ENCODE data around the gene UBE2G2.

UBE2G2 gene, protein sequence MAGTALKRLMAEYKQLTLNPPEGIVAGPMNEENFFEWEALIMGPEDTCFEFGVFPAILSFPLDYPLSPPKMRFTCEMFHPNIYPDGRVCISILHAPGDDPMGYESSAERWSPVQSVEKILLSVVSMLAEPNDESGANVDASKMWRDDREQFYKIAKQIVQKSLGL

DNA sequence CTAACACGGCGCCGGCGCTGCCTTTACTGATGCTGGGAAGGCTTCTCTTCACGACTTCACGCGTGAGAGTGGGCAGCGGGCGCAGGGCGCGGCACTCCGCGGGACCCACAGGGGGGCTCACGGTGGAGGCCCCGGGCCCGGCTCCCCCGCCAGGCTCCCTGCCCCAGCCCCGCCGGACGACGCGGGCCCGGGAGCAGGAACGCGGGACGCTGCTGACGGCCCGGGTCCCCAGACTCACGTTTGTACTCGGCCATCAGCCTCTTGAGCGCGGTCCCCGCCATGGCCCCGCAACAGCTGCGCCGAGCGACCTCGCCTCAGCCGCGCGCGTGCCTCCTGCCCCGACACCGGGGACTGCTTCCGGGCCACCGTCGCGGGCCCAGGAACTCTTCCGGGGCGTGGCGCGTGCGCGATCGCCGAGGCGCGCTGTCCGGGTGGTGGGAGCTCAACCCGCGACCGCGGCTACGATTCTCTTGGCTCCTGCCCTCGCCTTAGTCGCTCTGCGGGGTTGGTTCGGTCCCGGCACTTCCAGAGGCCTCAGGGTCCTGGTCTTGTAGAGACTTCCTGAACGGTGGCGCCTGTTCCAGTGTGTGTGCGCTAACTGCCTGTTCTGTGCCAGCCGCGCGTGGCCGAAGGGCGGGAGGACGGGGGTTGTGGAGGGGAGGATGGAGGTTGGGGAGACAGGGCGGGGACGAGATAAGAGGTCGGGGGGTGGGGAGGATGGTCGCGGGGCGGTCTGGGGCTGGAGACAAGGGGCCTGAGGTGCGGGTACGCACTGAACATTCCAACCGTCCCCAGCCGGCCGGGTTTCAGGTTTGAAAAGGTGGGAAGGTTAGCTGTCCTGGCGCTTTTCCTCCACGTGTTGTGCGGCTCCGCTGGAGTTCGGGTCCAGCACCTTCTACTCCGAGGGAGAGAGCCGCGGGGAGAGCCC lies at the start of gene UBE2G2:
UBE2G2 (minus strand) TSS at position 353 of the 928 bp plus-strand sequence; CDS start at position 281, 72 bp downstream.
- peak; percentile 72 for DNase-seq

DNA sequence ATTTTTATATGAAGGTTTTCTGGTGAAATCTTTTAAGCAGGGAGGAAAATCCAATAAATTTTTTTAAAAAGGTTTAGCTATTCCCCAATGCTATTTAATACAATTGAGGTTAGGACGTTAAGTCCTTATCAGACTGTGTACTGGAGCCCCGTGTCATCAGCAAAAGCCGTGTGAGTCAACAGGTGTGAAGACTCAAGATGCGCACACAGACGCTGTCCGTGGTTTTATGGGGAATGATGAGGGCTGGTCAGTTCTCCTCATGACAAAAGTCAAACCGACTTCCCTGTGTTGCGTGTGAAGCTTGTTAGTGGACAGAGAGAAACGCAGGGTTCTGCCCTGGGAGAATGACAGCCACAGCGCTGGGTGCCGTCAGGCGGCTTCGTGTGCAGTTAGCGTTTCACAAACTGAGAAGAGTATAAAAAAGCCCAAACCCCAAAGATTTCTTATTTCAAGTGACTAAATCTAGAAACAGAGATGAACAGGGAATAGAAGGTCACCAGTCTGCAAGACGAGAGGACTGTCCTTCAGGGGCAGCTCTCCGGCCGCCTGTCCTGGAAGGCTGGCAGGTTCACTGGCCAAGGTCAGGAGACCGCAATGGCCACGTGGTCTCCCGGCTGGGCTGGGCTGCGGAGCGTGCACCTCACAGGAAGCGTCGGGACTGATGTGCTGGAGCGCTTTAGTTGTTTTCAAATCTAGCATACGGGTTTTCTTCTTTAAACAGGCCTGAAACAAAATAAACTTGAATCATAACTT lies 49.5 kb upstream of the UBE2G2 start:
- DNase-seq, result no peak

DNA sequence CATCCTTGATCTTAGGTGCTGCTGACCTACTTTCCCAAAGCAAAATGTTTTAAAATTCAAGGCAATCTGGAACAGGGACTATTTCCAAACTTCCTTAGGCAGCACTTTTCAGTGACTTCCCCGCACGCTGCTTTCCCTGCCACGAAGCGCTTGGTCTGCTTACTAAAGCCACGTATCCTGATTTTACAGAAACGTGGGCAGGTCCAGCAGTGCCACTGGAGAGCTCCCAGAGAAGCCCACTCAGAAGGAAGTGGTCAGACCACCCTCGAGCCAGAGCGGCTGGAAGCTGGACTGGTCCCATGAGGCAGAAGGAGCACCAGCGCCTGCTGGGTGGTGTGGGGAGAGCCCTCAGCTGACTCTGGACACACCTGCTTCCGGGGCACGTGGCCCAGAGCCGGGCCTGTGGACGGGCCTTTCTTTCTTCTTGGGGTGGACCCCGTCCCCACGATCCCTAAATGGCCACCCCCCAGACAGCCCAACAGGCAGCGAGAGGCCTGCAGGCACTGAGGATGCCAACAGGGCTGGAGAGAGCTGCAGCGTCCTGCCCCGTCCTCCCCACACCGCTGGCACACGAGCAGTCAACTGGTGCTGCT lies 48.7 kb upstream of the UBE2G2 start:
- DNase-seq, result no peak

DNA sequence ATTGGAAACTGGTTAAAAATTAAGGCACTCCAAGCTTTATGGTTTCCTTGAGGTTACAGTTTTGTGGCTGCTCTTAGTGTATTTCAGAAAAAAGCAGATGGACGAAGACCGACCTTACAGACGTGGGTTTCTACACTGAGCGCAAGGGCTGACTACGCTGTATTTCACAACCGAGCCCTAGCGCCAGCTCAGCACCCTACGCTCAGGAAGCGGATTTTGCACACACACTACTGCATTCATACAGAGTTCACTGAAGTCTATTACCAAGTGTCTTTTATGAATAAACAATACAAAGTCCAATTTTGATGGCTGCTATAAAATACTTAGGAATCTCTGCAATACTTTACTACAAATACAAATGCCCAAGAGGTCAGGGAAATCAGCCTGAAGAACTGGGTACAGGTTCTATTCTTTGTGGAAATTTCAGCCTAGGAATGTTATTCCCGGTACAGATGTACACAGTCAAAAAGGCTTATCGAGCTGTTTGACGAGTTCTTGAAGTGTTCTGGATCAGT lies 48.1 kb upstream of the UBE2G2 start:
- no peak for DNase-seq

DNA sequence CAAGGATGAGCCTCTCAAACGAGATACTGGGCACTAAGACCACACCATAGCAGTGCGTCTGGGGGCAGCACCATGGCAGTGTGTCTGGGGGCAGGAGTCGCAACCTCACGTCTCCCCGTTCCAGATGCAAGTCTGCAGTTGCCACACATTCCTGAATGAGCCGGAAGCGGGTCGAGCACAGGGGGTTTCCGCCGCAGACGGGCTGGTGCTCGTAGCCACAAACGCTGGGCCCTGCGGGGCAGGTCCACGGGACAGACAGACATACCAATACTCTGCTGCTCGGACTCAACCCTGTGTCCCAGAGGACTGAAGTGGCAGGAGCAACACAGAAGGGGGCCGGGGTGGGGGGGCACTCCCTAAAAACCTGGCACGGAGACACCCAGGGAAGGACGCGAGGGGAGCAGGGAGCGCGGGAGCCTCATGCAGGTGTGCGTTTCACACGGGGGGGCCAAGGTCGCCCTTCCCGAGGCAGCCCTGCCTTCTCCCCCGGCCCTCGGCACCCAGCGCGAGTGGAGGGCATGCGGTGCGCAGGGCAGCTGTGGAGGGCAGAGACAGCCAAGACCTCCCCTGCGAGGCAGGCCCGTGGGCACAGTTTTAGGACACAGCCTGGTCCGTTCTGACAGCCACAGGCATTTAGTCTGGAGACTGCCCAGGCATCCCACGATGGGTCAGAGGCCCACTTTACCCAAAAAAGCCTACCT lies 47.4 kb upstream of the UBE2G2 start:
- DNase-seq, result no peak

DNA sequence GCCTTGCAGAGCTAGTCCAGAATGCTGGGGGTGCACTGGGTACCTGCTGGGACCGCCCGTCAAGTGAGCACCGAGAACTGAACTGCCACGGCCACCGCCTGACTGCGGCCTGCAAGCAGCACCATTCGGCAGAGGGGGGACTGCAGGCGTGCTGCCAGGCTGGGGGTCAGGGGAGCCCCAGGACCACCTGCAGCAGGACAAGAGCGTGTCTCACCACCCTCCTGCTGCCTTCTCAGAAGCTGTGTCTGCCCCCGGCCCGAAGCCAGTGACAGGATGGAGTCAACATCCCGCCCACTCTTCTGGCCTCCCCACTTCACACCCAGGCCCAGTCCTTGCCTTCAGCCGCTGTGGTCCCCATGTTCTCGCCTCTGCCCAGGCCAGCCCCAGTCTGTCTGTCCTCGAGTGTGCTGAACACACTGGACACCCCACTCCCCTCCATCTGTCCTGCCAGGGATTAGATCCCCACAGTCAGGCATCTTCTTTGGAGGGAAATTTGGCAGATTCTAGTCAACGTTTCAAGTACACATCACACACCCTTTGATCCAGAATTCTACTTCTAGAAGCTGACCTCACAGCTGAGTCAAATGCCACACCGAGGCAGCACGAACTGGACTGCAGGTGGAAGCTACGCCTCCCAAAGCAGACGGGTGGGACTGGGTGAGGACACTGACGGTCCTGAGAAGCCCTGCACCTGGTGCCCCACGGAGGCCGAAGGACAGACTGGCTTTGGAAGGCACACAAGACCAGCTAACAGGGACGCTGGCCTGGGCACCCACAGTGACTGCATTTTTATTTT lies 45.8 kb upstream of the UBE2G2 start:
- no peak for DNase-seq

DNA sequence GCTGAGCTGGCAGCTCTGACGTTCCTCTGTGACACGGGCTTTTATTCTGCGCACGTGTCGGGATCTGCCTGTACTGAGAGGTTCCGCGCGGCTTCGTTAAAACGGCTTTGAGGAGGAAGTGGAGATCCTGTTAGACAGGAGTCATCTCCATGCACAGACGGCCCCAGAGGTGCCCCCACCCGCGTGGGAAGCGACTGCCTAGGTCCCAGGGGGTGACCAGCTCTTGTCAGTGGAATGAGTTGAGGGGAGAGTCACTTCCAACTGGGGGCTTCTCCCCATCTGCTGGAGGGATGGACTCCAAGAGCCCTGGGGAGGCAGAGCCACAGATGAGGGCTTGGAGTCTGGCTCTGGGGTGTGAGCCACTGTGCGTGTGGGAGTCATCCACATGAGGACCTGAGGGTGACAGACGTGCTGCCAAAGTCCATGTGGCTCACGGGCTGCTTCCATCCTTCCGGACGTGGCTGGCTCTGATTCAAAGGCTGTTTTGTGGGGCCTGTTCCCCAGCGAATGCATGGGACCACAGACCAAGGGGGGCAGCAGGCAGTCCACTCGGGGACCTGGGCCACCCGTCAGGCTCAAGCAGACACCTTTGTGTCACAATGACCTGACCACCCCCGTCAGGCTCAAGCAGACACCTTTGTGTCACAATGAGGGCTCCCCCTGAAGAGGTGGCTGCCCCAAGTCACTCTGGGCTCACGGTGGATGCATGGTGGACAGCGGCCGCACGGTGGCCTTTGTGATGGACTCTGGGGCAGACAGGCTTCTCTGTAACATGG lies 45.1 kb upstream of the UBE2G2 start:
- DNase-seq, result no peak

DNA sequence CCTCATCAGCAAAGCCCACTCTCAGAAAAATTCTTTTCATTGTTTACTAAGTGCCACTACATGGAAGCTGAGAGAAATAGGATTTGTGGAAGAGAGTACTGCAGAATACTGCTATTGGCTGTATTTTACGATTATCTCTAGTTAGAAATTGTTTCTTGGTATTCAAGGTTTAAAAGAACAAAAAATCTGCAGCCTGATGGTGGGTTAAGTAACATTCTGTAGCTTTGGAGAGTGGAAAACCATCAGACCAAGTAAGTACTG lies 44.5 kb upstream of the UBE2G2 start:
- no peak for DNase-seq

DNA sequence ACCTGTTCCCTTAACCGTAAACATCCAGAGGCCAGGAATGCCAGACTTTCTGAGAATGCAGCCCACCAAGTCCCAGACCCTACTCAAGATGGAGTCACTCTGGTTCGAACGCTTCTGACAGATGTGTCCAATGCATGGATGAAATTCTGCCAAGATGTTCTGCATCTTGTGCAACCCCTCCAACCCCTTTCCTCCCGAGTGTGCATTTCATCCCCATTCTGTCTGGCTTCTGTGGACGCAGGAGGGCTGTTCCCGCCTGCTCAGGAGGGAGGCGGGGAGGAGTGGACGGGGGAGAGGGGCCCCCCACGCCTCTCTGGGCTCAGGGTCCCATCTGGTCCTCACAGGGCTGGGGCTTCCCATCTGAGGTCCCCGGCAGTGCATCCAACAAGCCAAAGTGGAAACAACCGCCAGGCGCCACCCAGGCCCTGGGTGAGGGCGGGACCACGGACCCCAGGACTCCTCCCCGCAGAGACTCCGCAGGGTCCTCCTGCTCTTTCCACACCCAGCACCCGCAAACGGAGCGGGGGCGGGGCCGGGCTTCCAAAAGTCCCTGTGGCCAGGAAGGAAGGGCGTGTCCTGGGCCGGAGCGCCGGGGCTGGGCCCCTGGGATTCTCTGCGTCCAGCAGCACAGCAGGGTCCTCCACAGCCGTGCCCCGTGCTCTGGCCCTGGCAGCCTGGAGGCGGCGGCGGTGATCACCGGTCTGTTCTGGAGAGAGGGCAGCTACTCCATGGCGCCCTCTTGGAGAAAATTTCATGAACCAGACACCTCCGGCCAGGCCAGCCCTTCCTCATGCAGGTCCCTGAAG lies 44.0 kb upstream of the UBE2G2 start:
- no peak for DNase-seq

DNA sequence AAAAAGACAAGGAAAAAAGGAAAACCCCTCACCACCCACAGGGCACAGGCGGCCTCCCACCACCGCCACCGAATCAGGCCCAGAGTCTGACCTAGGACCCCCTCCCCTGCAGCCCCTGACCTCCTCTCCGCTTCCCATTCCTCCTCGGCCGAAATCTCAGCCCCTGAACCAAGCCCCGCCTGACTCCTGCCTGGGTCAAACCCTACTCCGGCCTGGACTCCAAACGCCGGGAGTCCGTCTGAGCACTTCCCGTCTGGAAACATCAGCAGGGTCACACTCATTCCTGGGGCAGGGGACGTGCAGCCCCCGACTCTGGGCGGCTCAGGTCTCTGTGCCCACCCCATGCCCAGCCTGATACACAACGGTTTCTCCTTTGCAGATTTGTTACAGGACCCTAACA lies 42.6 kb upstream of the UBE2G2 start:
- DNase-seq, result no peak

DNA sequence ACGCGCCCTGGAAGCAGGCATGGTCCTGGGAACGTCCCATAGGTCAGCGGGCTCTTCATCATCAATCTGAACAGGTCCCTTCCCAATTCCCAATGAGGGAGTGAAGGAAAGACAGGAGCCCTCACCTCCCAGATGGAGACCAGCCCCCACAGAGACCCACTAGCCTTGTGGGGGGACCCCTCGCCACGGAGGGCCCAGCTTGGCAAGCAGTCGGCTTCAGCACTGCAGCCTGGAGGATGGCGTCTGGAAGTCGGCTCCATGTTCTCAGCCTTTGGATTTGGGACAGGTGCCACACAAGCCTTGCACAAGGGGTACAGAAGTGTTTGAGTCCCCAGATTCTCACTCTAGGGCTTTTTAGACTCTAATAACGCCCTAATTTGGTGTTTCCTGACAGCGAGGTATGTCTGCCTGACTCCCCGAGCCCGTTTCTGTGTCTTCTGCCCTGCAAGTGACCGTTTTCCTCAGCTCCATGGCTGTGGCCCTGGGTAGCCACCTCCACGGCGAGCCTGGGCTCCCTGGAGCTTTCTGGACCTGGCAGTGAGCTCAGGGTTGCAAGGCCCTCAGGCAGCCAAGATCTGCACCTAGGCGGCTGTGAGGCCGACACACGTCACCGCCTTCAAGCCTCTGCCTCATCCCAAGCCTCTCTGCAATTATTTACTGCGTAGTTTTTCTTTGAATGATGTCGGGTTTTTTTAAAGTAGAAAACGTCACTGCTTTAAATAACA lies 41.3 kb upstream of the UBE2G2 start:
- no peak for DNase-seq

DNA sequence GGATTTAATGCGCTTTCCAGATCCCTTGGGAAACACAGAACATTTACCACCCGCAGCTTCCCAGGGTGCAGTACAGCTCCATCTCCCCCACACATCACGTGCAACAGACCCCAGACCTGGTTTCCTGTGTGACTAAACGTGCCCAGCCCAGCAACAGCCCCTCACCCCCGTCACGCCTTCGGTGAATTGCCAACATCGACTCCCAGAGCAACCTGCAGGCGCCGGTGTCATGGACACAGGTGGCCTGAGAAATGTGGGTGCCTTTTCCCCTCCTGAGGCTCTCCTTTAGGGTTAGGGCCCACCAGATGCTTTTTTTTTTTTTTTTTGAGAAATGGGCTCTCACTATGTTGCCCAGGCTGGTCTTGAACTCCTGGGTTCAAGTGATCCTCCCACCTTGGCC lies 40.5 kb upstream of the UBE2G2 start:
- DNase-seq, result no peak

DNA sequence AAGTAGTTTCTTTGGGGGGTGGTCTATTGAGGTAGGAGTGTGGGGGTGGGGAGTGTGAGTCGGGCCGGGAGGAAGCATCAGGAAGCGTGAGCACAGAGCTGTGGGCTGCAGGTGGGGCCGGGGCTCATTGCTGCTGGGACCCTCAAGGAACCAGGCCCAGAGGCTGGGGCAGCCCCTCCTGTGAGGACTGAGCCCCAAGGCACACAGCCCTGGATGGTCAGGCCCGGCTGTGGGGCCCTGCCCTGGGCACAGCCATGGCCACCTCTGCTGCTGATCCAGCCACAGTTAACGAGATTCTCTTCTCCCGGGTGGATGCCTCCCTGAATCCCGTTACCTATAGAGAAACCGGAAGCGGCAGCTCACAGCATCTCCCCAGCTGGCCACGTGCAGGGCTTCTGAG lies 39.2 kb upstream of the UBE2G2 start:
- no peak for DNase-seq

DNA sequence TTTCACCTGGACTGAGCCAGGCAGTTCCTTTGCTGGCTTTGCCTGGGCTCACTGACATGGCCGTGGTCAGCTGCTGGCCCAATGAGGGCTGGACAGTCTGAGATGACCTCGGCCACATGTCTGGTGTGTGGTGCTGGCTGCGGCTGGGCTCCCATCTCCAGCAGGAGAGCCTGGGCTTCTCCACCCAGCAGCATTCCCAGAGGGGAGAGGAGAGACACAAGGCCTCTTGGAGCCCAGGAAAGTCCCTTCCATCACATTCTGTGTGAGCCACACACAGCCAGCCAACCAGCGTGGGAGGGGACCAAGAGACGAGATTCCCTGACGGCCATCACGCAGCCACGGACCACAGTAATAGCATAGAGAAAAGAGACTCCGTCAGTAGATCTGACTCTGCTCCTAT lies 37.3 kb upstream of the UBE2G2 start:
- no peak for DNase-seq

DNA sequence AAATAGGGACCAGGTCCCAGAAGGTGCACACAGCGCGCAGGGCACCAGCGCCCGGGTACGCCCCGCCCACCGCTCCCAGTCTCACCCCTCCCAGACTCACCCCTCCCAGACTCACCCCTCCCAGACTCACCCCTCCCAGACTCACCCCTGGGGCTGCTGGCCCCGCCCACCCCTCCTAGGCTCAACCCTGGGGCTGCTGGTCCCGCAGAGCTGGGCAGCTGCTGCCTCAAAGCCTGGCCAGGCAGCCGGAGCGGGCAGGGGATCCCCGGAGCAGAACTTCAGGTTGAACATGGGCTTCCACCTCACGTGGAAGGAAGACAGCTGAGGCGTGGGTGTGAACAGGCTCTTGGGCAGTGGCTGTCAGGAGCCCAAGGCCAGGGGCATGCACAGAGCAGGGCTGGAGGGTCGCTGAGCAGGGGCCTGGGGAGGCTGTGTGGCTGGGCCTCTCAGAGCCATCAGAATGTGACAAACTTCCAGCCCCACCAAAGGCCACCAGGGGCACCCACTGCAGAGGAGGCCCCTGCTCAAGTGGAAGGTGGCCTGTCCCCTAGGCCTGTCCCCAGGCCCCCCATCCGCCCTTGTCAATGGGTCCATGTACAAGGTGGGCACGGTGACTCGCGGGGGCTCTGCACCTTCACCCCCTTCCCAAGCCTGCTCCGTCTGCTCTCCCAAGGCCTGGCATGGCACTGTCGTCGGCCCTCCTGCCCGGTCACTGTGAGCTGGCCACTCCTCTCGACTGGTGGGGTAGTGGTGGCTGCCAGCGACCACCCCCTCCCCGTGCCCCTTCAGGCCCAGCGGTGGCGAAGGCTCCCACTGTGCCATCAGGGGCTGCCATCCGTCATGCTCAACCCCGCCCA lies 36.6 kb upstream of the UBE2G2 start:
- no peak for DNase-seq

DNA sequence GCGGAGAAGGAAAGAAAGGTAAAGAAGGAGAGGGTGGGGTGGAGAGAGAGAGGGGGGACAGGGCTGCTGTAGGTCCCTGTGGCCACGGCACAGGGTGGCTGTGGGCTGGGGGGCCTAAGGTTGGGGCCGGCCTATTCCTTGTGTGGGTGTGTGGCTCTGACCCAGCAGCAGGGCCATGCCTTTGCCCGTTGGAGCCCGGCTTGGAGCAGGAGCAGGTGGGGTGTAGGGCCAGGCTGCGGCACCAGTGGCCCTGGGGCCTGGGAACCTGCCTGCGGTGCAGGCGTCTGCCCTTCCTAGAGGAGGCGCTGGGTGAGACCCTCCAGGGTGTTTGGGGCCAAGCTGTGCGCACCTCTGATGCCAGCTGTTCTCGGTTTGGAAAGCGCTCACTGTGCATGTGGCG lies 35.9 kb upstream of the UBE2G2 start:
- DNase-seq, result no peak

DNA sequence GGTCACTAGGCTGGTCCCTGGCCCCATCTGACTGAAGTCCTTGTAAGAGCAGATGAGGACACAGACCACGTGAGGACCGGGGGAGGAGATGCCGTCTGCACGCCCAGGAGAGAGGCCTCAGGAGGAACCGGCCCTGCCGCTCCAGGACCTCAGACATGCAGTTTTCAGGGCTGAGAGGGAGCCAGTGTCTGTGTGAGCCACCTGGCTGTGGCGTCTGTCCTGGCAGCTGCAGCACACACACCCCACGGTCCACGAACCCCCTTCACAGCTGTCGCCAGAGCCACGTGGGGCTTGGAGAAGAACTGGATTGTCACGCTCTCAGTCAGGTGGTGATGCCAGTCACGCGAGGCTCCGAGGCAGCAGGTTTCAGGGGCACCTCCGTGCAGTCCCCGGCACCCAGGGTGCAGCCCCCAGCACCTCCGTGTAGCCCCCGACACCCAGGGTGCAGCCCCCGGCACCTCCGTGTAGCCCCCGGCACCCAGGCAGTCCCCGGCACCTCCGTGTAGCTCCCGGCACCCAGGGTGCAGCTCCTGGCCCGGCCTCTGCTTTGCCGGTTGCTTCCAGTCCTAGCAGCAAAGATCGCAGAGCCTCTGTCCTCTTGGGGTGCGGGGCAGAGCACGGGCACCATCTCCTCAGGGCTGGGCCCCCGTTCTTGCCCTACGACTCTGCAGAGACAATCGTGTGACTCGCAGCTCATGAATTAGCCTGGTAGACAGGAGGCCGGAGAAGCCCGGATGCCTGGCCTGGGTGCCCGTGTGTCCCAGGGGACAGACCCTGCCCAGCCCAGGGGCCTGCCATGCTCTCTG lies 35.2 kb upstream of the UBE2G2 start:
- DNase-seq, result peak; percentile 18

DNA sequence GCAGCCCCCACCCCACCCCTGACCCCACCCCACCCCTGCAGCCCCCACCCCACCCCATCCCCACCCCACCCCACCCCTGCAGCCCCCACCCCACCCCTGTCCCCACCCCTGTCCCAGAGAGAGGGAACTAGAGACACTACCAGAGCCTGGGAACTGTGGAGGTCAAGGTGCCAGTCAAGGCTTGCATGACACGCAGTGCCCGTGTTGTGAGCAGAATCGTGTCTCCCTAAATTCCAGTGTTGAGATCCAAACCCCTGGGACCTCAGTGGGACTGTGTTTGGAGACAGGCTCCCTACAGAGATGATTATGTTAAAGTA lies 34.7 kb upstream of the UBE2G2 start:
- no peak for DNase-seq
